PC-9 (cell line): ENCODE results near the gene JAK1. TPM values are rescaled to one million over a fixed set of nuclear protein-coding genes. Genes with fewer than 3 reads are reported as not detected.

Experiments used
- BruUV-seq: library from RNA; stranded (reverse); fragments of 400-500 nt; replicated peaks from 2 replicates; lab custom pipeline; 2021; lab: Mats Ljungman, UMichigan
- CTCF ChIA-PET: fragments of 300-600 bp; sonication (Branson Sonifier 250); formaldehyde crosslinking; loops from one replicate; lab custom pipeline; 2022; ENCODE audit warnings: antibody characterized with exemption; lab: Charles Lee
- POLR2A ChIA-PET: fragments of 300-600 bp; sonication (Branson Sonifier 250); formaldehyde crosslinking; loops from one replicate; lab custom pipeline; 2022; ENCODE audit warnings: antibody characterized with exemption; ENCODE audit not compliant: unreplicated experiment; lab: Charles Lee
- DNase-seq, 2 experiments: peaks; one replicate each; pipeline versions ENCODE4 v3.0.0 to v3.0.0-alpha.2; 2015 to 2022; ENCODE audit warnings: mixed read lengths in 1 of 2
- H2AFZ ChIP-seq: fragments of 200-600 bp; sonication (generic); 2 replicates; pipeline ENCODE4 v1.8.1; 2017; ENCODE audit warnings: antibody characterized with exemption
- H3F3A ChIP-seq: fragments of 200-600 bp; sonication (generic); 2 replicates; pipeline ENCODE4 v1.8.1; 2017; ENCODE audit warnings: antibody characterized with exemption, mild to moderate bottlenecking, low read depth; ENCODE audit not compliant: insufficient read depth
- H3K27ac ChIP-seq: fragments of 200-600 bp; sonication (generic); 2 replicates; pipeline ENCODE4 v1.6.1; 2016; ENCODE audit warnings: mixed run types
- H3K27me3 ChIP-seq: fragments of 200-600 bp; sonication (generic); 2 replicates; pipeline ENCODE4 v1.6.1; 2016; ENCODE audit warnings: low read depth, mixed run types; ENCODE audit not compliant: insufficient read depth
- H3K36me3 ChIP-seq: fragments of 200-600 bp; sonication (generic); 2 replicates; pipeline ENCODE4 v1.6.1; 2016; ENCODE audit warnings: low read depth, mixed run types
- H3K4me1 ChIP-seq: fragments of 200-600 bp; sonication (generic); replicated peaks from 2 replicates; pipeline ENCODE4 v1.6.1; 2016; ENCODE audit warnings: mixed run types; ENCODE audit not compliant: insufficient read depth
- H3K4me2 ChIP-seq: fragments of 200-600 bp; sonication (generic); 2 replicates; pipeline ENCODE4 v1.6.1; 2017; ENCODE audit warnings: mixed run types
- H3K4me3 ChIP-seq: fragments of 200-600 bp; sonication (generic); 2 replicates; pipeline ENCODE4 v1.6.1; 2016; ENCODE audit warnings: mixed run types
- H3K79me2 ChIP-seq: fragments of 200-600 bp; sonication (generic); 2 replicates; pipeline ENCODE4 v1.6.1; 2017; ENCODE audit warnings: low read depth, mixed run types
- H3K9me2 ChIP-seq: fragments of 200-600 bp; sonication (generic); 2 replicates; pipeline ENCODE4 v1.8.1; 2017; ENCODE audit warnings: mild to moderate bottlenecking; ENCODE audit not compliant: insufficient read depth
- H3K9me3 ChIP-seq: fragments of 200-600 bp; sonication (generic); 2 replicates; pipeline ENCODE4 v1.8.1; 2016; ENCODE audit warnings: low read depth; ENCODE audit not compliant: insufficient read depth
- H4K20me1 ChIP-seq: fragments of 200-600 bp; sonication (generic); 2 replicates; pipeline ENCODE4 v1.8.1; 2017; ENCODE audit not compliant: insufficient read depth
- EZH2 ChIP-seq: fragments of 200-600 bp; sonication (generic); IDR thresholded peaks from 2 replicates; pipeline ENCODE4 v1.8.0; 2017; ENCODE audit warnings: antibody characterized with exemption, low read depth
- intact Hi-C: fragments of 100-400 bp; cut with micrococcal nuclease; formaldehyde crosslinking; loops from one replicate; pipeline ENCODE4 v1.10.0; 2022; ENCODE audit not compliant: unreplicated experiment
- total RNA-seq: library from RNA; stranded (reverse); gene quantifications from 2 replicates; pipeline ENCODE4 v1.2.3, GENCODE V29; 2021
- TF ChIP-seq, protein P1 (sequence below): fragments of 200-600 bp; sonication (generic); conservative IDR thresholded peaks from 2 replicates; pipeline ENCODE4 v1.6.1; 2017; ENCODE audit warnings: mixed run types, antibody characterized with exemption, mild to moderate bottlenecking, moderate library complexity

JAK1 gene
- total RNA-seq, 1 experiment from 2014 or later: 88.5 TPM

GRCh38 chr1:64844175-64844574 is 122.2 kb downstream of the JAK1 start:
- Histone ChIP-seq H3K27me3 (no peaks in the 10 kb centered on the region), H3K36me3 (0 out of 2 replicates have a peak, but pooled peaks cover 6% of the 10 kb centered on the region), H2AFZ (no peak overlapping the region), H3K27ac (no peak overlapping the region), H3F3A (no peaks in the 10 kb centered on the region), H3K4me2 (no peak overlapping the region), H3K4me1 (no peaks in the 10 kb centered on the region; the same call in 1 of the 2 replicates), H3K9me2 (no peaks in the 10 kb centered on the region), H3K4me3 (no peak overlapping the region), H4K20me1 (no peaks in the 10 kb centered on the region), H3K9me3 (no peaks in the 10 kb centered on the region), H3K79me2 (no peaks in the 10 kb centered on the region)
- intact Hi-C loops: no loop called here
- ChIA-PET CTCF (no interaction called here), POLR2A (no interaction called here)
- TF ChIP-seq EZH2: no peak
- TF ChIP-seq, protein P1, sequence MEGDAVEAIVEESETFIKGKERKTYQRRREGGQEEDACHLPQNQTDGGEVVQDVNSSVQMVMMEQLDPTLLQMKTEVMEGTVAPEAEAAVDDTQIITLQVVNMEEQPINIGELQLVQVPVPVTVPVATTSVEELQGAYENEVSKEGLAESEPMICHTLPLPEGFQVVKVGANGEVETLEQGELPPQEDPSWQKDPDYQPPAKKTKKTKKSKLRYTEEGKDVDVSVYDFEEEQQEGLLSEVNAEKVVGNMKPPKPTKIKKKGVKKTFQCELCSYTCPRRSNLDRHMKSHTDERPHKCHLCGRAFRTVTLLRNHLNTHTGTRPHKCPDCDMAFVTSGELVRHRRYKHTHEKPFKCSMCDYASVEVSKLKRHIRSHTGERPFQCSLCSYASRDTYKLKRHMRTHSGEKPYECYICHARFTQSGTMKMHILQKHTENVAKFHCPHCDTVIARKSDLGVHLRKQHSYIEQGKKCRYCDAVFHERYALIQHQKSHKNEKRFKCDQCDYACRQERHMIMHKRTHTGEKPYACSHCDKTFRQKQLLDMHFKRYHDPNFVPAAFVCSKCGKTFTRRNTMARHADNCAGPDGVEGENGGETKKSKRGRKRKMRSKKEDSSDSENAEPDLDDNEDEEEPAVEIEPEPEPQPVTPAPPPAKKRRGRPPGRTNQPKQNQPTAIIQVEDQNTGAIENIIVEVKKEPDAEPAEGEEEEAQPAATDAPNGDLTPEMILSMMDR: no peak
- no peak for DNase-seq
- no TSS peak for BruUV-seq

DNA sequence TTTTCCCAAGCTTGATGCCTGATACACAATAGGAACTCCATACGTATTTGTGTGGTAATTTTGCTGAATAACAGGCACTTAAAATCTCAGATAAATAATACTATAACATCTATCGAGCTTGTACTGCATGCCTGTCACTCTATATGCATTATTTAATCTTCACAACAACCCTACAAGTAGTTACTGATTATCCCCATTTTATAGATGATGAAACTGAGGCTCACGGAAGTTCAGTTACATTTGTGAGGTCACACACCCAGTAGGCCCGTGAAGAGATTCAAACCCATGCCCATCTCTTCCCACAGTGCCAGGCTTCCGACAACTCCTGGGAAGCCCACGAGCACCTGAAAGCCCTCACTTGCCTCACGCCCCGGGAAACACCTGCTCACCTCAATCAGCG is 122.7 kb downstream of the JAK1 start:
- Histone ChIP-seq H3K4me1 (no peaks in the 10 kb centered on the region; the same call in 1 of the 2 replicates), H3K4me3 (no peak overlapping the region), H3F3A (no peaks in the 10 kb centered on the region), H2AFZ (no peak overlapping the region), H3K36me3 (0 out of 2 replicates have a peak, but pooled peaks cover 6% of the 10 kb centered on the region), H3K27me3 (no peaks in the 10 kb centered on the region), H3K27ac (no peak overlapping the region), H4K20me1 (no peaks in the 10 kb centered on the region), H3K9me2 (no peaks in the 10 kb centered on the region), H3K79me2 (no peaks in the 10 kb centered on the region), H3K9me3 (no peaks in the 10 kb centered on the region), H3K4me2 (no peak overlapping the region)
- no peak for DNase-seq
- no peak for TF ChIP-seq EZH2
- TF ChIP-seq, protein P1: no peak
- CTCF ChIA-PET: no interaction called here
- BruUV-seq: no TSS peak
- POLR2A ChIA-PET: interaction anchor here (0.6 kb wide), 1 partner anchor 134 kb away, joined by 3 read pairs; no protein-coding TSS in a partner anchor
- intact Hi-C loops: no loop called here

- ChIA-PET POLR2A (no interaction called here), CTCF (no interaction called here)
- H4K20me1 ChIP-seq: no peaks in the 10 kb centered on the region
- H3K27ac ChIP-seq: no peak overlapping the region
- H3K36me3 ChIP-seq: peaks cover 18% of the 10 kb centered on the region; the same call in 1 of the 2 replicates
- intact Hi-C loops: no loop called here
- H3K9me3 ChIP-seq: no peaks in the 10 kb centered on the region
- H3K4me2 ChIP-seq: no peak overlapping the region
- H3K4me1 ChIP-seq: no peaks in the 10 kb centered on the region; the same call in 1 of the 2 replicates
- H3F3A ChIP-seq: no peaks in the 10 kb centered on the region
- H3K4me3 ChIP-seq: no peak overlapping the region
- no TSS peak for BruUV-seq
- TF ChIP-seq EZH2: no peak
- TF ChIP-seq, protein P1: no peak
- no peak for DNase-seq
- H3K9me2 ChIP-seq: no peaks in the 10 kb centered on the region
- no peaks in the 10 kb centered on the region for H3K27me3 ChIP-seq
- no peak overlapping the region for H2AFZ ChIP-seq
- H3K79me2 ChIP-seq: no peaks in the 10 kb centered on the region
Measured at GRCh38 chr1:64842224-64842623, 124.1 kb downstream of the JAK1 start.
